ENCODE data around the gene GTPBP4.

Gene GTPBP4

DNA sequence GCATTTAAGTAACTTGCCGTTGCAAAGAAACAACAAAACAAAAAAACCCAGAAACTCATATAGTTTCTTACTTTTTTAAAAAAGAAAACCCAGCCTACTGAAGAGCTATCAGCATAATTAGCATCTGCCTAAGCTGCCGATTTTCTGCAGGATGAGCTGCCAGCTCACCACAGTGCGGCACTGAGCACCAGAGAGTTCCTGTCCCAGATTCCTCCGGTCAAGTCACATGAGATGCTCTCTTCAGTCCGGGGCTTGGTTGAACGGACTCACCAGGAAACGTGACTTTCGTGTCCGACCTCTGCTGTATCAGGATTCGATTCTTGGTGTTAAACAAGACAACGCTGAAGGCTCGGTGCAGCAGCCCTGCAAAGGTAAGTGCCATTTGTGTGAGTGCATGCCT lies 34.2 kb downstream of the GTPBP4 start:
- Histone ChIP-seq H3K79me2 (no peaks in the 10 kb centered on the region), H3K9me3 (ENCODE audit: control insufficient read depth, low read length) (no peaks in the 10 kb centered on the region), H3K4me2 (ENCODE audit: low read length) (no peak overlapping the region), H3K4me1 (peaks cover 3% of the 10 kb centered on the region), H3K27ac (no peak overlapping the region), H3K36me3 (ENCODE audit: control insufficient read depth, insufficient read depth, low read length) (no peaks in the 10 kb centered on the region), H2AFZ (no peak overlapping the region), H3K9ac (no peak overlapping the region), H3K4me3 (ENCODE audit: low read depth, low read length) (no peak overlapping the region), H3K27me3 (ENCODE audit: control insufficient read depth, insufficient read depth, low read length) (no peaks in the 10 kb centered on the region)
- TF ChIP-seq, protein P1, sequence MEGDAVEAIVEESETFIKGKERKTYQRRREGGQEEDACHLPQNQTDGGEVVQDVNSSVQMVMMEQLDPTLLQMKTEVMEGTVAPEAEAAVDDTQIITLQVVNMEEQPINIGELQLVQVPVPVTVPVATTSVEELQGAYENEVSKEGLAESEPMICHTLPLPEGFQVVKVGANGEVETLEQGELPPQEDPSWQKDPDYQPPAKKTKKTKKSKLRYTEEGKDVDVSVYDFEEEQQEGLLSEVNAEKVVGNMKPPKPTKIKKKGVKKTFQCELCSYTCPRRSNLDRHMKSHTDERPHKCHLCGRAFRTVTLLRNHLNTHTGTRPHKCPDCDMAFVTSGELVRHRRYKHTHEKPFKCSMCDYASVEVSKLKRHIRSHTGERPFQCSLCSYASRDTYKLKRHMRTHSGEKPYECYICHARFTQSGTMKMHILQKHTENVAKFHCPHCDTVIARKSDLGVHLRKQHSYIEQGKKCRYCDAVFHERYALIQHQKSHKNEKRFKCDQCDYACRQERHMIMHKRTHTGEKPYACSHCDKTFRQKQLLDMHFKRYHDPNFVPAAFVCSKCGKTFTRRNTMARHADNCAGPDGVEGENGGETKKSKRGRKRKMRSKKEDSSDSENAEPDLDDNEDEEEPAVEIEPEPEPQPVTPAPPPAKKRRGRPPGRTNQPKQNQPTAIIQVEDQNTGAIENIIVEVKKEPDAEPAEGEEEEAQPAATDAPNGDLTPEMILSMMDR (IDR thresholded peaks at IDR 0.05): no peak

DNA sequence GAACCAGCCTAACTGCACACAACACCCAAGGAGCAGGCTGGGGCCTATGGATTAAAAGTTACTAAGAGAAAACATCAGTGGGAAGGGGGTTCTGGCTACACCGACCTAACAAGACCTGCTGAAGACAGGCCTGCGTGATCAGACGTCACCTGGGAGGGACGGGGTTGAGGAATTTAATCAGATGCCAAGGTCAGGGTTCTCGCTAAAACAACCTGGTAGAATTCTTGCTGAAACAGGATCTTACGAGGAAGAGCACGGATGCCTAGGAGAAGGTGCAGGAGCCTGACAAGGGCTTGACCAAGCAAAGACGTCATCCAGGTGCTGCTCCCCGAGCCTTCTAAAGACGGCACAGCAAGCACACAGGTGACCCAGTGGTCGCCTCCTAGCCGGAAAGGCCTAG lies 35.9 kb downstream of the GTPBP4 start:
- no peaks in the 10 kb centered on the region for H3K27me3 ChIP-seq (ENCODE audit: control insufficient read depth, insufficient read depth, low read length)
- no peaks in the 10 kb centered on the region for H3K9me3 ChIP-seq (ENCODE audit: control insufficient read depth, low read length)
- no peak overlapping the region for H3K4me3 ChIP-seq (ENCODE audit: low read depth, low read length)
- no peaks in the 10 kb centered on the region for H3K79me2 ChIP-seq
- no peaks in the 10 kb centered on the region for H3K36me3 ChIP-seq (ENCODE audit: control insufficient read depth, insufficient read depth, low read length)
- H3K4me1 ChIP-seq: peaks cover 3% of the 10 kb centered on the region
- peak overlapping the region; percentile 31 for H2AFZ ChIP-seq
- TF ChIP-seq, protein P1 (IDR thresholded peaks at IDR 0.05): no peak
- H3K27ac ChIP-seq: no peak overlapping the region
- H3K9ac ChIP-seq: no peak overlapping the region
- H3K4me2 ChIP-seq (ENCODE audit: low read length): no peak overlapping the region

DNA sequence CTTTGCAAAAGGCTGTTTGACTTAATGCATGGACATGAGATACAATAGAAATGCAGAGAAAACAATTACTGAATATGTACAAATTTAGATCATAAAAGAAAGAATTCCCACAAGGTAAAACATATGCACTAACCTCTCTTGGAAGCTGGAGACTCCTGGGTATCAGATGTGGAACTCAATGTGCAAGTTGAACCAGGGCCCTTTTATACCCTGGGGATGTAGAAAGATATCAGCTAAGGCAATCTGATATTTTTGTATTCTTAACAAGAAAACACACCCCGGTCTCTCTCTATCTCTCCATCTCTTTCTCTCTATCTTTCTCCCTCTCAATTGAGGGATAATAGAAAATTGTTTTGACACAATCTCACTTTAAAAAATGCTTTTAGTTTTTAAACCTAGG lies 37.4 kb downstream of the GTPBP4 start, which contains the start of gene IDI2:
IDI2 (minus strand) TSS at position 177 of the 400 bp plus-strand sequence. CDS start 1,136 bp downstream, outside the sequence.
- peaks cover 3% of the 10 kb centered on the region for H3K4me1 ChIP-seq
- TF ChIP-seq, protein P1 (IDR thresholded peaks at IDR 0.05): no peak
- H3K27me3 ChIP-seq (ENCODE audit: control insufficient read depth, insufficient read depth, low read length): no peaks in the 10 kb centered on the region
- no peaks in the 10 kb centered on the region for H3K9me3 ChIP-seq (ENCODE audit: control insufficient read depth, low read length)
- peak within 1 kb of the TSS; percentile 42 for H3K4me2 ChIP-seq (ENCODE audit: low read length)
- H3K36me3 ChIP-seq (ENCODE audit: control insufficient read depth, insufficient read depth, low read length): no peaks in the 10 kb centered on the region
- peak within 1 kb of the TSS; percentile 39 for H2AFZ ChIP-seq
- H3K79me2 ChIP-seq: no peaks in the 10 kb centered on the region
- no peak within 1 kb of the TSS for H3K9ac ChIP-seq
- no peak within 1 kb of the TSS for H3K27ac ChIP-seq
- no peak within 1 kb of the TSS for H3K4me3 ChIP-seq (ENCODE audit: low read depth, low read length)

DNA sequence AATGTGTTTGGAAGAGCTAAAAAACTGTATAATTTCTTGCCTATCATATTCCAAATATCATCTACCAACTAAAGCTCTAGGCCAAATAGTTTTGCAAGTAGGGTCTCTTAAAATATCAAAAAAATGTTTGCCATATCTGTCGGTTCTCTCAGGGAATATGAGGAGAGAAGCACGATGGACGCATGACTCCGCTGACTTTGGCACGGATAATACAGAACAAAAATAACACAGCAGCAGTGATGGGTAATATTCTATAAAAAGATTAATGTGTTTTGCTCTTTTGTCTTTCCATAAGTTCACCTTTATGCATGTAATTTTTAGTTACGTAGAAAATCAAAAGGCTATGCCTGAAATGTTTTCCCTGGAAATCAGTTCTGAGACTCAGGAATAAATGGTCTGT lies 38.3 kb downstream of the GTPBP4 start:
- Histone ChIP-seq H3K36me3 (ENCODE audit: control insufficient read depth, insufficient read depth, low read length) (no peaks in the 10 kb centered on the region), H3K9ac (no peak overlapping the region), H3K4me3 (ENCODE audit: low read depth, low read length) (no peak overlapping the region), H3K27me3 (ENCODE audit: control insufficient read depth, insufficient read depth, low read length) (no peaks in the 10 kb centered on the region), H3K4me2 (ENCODE audit: low read length) (no peak overlapping the region), H2AFZ (no peak overlapping the region), H3K9me3 (ENCODE audit: control insufficient read depth, low read length) (no peaks in the 10 kb centered on the region), H3K4me1 (peaks cover 3% of the 10 kb centered on the region), H3K27ac (no peak overlapping the region), H3K79me2 (no peaks in the 10 kb centered on the region)
- TF ChIP-seq, protein P1 (IDR thresholded peaks at IDR 0.05): no peak

DNA sequence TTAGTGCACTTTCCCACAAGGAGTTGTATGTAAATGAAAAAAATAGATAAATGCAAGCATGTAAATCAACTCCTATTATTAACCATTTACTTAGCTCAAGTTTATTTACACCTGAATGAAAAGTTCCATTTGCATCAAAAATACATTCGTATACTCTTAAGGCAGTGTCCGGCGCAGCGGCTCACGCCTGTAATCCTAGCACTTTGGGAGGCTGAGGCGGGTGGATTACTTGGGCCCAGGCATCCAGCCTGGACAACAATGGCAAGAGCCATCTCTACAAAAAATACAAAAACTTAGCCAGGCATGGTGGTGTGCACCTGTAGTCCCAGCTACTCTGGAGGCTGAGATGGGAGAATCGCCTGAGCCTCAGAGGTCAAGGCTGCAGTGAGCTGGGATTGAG lies 41.6 kb downstream of the GTPBP4 start:
- no peaks in the 10 kb centered on the region for H3K79me2 ChIP-seq
- H3K9ac ChIP-seq: no peak overlapping the region
- H3K4me1 ChIP-seq: peaks cover 3% of the 10 kb centered on the region
- no peak overlapping the region for H3K27ac ChIP-seq
- TF ChIP-seq, protein P1 (IDR thresholded peaks at IDR 0.05): no peak
- no peaks in the 10 kb centered on the region for H3K36me3 ChIP-seq (ENCODE audit: control insufficient read depth, insufficient read depth, low read length)
- H3K4me3 ChIP-seq (ENCODE audit: low read depth, low read length): no peak overlapping the region
- H3K27me3 ChIP-seq (ENCODE audit: control insufficient read depth, insufficient read depth, low read length): no peaks in the 10 kb centered on the region
- no peaks in the 10 kb centered on the region for H3K9me3 ChIP-seq (ENCODE audit: control insufficient read depth, low read length)
- H2AFZ ChIP-seq: no peak overlapping the region
- no peak overlapping the region for H3K4me2 ChIP-seq (ENCODE audit: low read length)

All from parathyroid adenoma (tissue), 2 donors.